HG02642 (cell line): Measurements from ENCODE around the gene BLZF1.
A peak's percentile ranks its signal among the peaks of the same experiment; 100 is the strongest.
"Not testable (repeated sequence)": the region's sequence is repeated elsewhere in the genome, so short reads cannot be mapped to it uniquely, and the experiment has no call there.

Experiments used
- ATAC-seq: cut with Tn5 transposase; IDR thresholded peaks from one replicate; pipeline ENCODE4 v1.9.1; 2021; ENCODE audit warnings: mild to moderate bottlenecking; ENCODE audit not compliant: unreplicated experiment, poor library complexity

The BLZF1 gene

GRCh38 chr1:169367686-169368405, at the start of gene BLZF1, which contains the start of gene NME7:
Gene BLZF1, plus strand, starts transcription at chr1:169368195. Its CDS starts 1,328 bp downstream, at chr1:169369523.
Gene NME7, minus strand, starts transcription at chr1:169367797. Its CDS starts 87 bp downstream, at chr1:169367710.
- peak; percentile 99 for ATAC-seq

- no peak for ATAC-seq
Measured at GRCh38 chr1:169318536-169319244, 49.3 kb upstream of the BLZF1 start.

- ATAC-seq: no peak
Measured at GRCh38 chr1:169321539-169321938, 46.5 kb upstream of the BLZF1 start.

GRCh38 chr1:169322138-169322537, 45.9 kb upstream of the BLZF1 start:
- ATAC-seq: no peak

GRCh38 chr1:169325117-169325516, 42.9 kb upstream of the BLZF1 start:
- no peak for ATAC-seq

GRCh38 chr1:169326261-169326955, 41.6 kb upstream of the BLZF1 start:
- peak; percentile 40 for ATAC-seq

GRCh38 chr1:169326956-169327268, 41.1 kb upstream of the BLZF1 start:
- peak; percentile 98 for ATAC-seq

- no peak for ATAC-seq
Measured at GRCh38 chr1:169327875-169328274, 40.1 kb upstream of the BLZF1 start.

GRCh38 chr1:169329383-169329782, 38.6 kb upstream of the BLZF1 start:
- no peak for ATAC-seq

- no peak for ATAC-seq
Measured at GRCh38 chr1:169330927-169331326, 37.1 kb upstream of the BLZF1 start.

GRCh38 chr1:169334727-169335126, 33.3 kb upstream of the BLZF1 start:
- not testable (repeated sequence) for ATAC-seq

- not testable (repeated sequence) for ATAC-seq
Measured at GRCh38 chr1:169336947-169337715, 30.9 kb upstream of the BLZF1 start.

- ATAC-seq: no peak
Measured at GRCh38 chr1:169338617-169339016, 29.4 kb upstream of the BLZF1 start.

- no peak for ATAC-seq
Measured at GRCh38 chr1:169339773-169340172, 28.2 kb upstream of the BLZF1 start.

- no peak for ATAC-seq
Measured at GRCh38 chr1:169340882-169341281, 27.1 kb upstream of the BLZF1 start.

GRCh38 chr1:169342096-169342495, 25.9 kb upstream of the BLZF1 start:
- not testable (repeated sequence) for ATAC-seq

GRCh38 chr1:169345511-169345910, 22.5 kb upstream of the BLZF1 start:
- no peak for ATAC-seq

- ATAC-seq: no peak
Measured at GRCh38 chr1:169346036-169346589, 21.9 kb upstream of the BLZF1 start.

- ATAC-seq: no peak
Measured at GRCh38 chr1:169347688-169348382, 20.2 kb upstream of the BLZF1 start.
